ENCODE measurements around the gene TAF10. TPM values are rescaled to one million over a fixed set of nuclear protein-coding genes. Genes with fewer than 3 reads are reported as not detected.

Gene TAF10
- total and polyA plus RNA-seq, 8 donors, result 44.6 to 127 (median 61.4) TPM

DNA sequence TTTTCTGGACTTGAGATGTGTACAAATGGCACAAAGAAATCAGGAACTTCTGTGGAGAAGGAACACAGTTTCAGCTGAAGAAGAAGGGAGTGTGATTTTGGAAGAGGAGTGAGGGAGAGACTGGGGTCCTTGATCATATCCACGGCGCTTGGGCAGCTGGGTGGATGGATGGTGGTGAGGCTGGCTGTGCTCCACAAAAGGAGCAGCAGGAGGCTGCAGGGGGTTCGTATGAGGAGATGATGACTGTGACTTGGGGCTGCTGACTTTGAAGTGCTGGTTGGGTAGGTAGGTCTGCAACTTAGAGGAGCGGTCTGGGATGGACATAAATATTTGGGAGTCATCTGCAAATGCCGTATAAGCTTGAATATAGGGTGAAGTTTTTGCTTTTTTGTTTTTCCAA, 44.9 kb upstream of the TAF10 start:
- ATAC-seq, result no peak
- Histone ChIP-seq H3K27ac (no peak overlapping the region), H3K4me1 (peaks cover 0 to 9% of the 10 kb centered on the region in 2 donors), H3K36me3 (no peaks in the 10 kb centered on the region), H3K9me3 (no peaks in the 10 kb centered on the region), H3K4me3 (no peak overlapping the region), H3K27me3 (peaks cover 0 to 25% of the 10 kb centered on the region in 2 donors)
- TF ChIP-seq, protein P1, sequence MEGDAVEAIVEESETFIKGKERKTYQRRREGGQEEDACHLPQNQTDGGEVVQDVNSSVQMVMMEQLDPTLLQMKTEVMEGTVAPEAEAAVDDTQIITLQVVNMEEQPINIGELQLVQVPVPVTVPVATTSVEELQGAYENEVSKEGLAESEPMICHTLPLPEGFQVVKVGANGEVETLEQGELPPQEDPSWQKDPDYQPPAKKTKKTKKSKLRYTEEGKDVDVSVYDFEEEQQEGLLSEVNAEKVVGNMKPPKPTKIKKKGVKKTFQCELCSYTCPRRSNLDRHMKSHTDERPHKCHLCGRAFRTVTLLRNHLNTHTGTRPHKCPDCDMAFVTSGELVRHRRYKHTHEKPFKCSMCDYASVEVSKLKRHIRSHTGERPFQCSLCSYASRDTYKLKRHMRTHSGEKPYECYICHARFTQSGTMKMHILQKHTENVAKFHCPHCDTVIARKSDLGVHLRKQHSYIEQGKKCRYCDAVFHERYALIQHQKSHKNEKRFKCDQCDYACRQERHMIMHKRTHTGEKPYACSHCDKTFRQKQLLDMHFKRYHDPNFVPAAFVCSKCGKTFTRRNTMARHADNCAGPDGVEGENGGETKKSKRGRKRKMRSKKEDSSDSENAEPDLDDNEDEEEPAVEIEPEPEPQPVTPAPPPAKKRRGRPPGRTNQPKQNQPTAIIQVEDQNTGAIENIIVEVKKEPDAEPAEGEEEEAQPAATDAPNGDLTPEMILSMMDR (IDR thresholded peaks at IDR 0.05), result no peak
- intact Hi-C loops (cut with DNase I), result no loop called here
- DNase-seq, result no peak

DNA sequence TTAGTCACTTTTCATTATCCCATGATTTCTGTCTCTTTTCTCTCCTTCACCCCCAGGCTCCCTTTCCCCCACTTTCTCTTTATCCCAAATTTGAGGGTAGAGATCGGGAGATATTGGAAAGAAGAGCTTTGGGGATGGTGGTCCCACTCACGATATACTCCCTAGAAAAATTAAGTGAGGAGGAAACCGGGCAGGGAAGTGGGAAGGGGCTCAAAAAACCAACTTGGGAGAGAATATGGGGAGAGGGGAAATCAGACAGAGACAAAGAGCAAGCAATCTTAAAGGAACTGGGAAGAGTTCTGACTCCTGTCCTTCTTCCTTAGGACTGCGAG, 44.5 kb upstream of the TAF10 start:
- no peak overlapping the region for H3K27ac ChIP-seq
- H3K4me3 ChIP-seq, result peak overlapping the region in 1 of 2 donors; percentile 32
- intact Hi-C loops (cut with DNase I), result no loop called here

DNA sequence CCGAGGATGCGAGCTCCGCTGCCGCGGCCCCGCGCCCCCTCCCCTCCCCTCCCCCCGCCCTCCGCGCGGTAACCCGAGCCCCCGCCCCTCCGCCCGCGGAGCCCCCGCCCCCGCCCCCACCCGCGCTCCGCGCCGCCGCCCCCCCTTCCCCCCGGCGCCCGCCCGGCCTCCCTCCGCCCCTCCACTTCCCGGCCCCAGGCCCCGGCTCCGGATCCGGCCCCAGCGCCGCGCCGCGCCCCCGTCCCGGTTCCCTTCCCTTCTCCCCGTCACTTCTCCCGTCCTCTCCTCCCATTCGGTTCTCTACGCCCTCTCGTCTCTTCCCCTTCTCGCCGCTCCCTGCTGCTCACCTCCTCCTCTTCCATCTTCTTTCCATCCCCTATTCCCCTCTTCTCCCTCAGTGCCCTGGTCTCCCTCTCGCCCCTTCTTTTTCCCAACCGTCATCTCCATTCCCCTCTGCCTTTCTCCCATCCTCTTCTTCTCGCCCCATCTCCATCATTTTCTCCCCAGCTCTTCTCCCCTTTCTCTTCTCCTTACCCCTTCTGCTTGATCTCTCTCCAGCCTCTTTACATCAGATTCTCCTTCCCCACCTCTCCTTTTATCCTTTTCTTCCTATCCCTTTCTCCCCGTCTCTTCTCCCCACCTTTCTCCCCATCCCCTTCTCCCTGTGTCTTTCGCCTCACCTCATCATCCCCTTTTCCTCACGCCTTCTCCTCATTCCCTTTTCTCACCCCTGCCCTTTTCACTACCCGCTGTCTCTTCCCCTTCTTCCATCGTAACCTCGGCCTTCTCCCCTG, 44.0 kb upstream of the TAF10 start, which contains the start of gene DCHS1:
Gene DCHS1 (minus strand): TSS at position 20 of the 794 bp plus-strand sequence. CDS start 14,196 bp downstream, outside the sequence.
- H3K36me3 ChIP-seq, result no peaks in the 10 kb centered on the region
- no peaks in the 10 kb centered on the region for H3K9me3 ChIP-seq
- DNase-seq (peak in 3 of 4 donors; percentile 43 to 86 (median 60)), ATAC-seq (peak; percentile 51)
- H3K4me3 ChIP-seq, result peak within 1 kb of the TSS; percentile 24 to 32
- intact Hi-C loops (cut with DNase I), result no loop called here
- H3K27me3 ChIP-seq, result peaks cover 0 to 34% of the 10 kb centered on the region in 2 donors
- TF ChIP-seq, protein P1 (IDR thresholded peaks at IDR 0.05), result no peak
- H3K4me1 ChIP-seq, result peaks cover 0 to 9% of the 10 kb centered on the region in 2 donors
- peak within 1 kb of the TSS; percentile 56 to 62 for H3K27ac ChIP-seq

More for the DNA sequence above, 44.5 kb upstream of the TAF10 start:
- Histone ChIP-seq H3K4me1 (peaks cover 0 to 9% of the 10 kb centered on the region in 2 donors), H3K9me3 (no peaks in the 10 kb centered on the region), H3K36me3 (no peaks in the 10 kb centered on the region), H3K27me3 (peaks cover 0 to 29% of the 10 kb centered on the region in 2 donors)
- ATAC-seq (no peak), DNase-seq (no peak)
- TF ChIP-seq, protein P1 (IDR thresholded peaks at IDR 0.05), result no peak

DNA sequence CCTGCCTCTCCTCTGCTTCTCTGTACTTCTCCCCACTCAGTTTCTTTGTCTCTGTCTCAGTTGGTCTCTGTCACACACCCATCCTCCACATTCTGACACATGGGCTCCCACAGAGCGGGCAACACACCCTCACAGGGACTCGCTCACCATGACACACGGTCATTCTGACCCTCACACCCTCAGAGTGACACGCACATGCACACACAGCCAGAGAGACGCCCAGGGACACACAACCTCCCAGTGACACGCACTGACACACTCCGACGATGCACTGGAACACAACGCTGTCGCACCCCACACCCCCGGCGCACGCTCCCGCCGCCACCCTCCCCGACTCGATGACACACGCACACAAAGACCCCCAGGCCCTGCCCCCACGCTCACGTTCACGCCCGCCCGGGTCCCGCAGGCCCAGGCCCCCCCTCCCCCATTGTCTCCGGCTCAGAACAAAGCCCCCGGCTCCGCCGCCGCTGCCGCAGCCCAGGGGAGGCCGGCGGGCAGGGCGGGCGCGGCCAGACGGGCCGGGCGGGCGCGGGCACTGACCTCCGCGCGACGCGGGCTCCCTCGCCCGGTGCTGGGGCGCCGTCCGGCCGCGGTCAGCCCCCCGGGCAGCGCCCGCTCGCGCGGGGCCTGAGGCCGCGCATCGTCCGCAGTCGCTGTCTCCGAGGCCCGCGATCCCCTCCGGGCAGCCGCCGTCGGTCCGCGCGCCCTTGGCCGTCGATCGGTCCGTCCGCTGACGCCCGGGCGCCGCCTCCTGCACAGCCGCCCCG, 43.2 kb upstream of the TAF10 start:
- H3K27ac ChIP-seq, result peak overlapping the region; percentile 44 to 55
- no peaks in the 10 kb centered on the region for H3K36me3 ChIP-seq
- peak; percentile 56 for ATAC-seq
- H3K4me3 ChIP-seq, result peak overlapping the region; percentile 22 to 32
- intact Hi-C loops (cut with DNase I), result no loop called here
- TF ChIP-seq, protein P1 (IDR thresholded peaks at IDR 0.05), result no peak
- H3K9me3 ChIP-seq, result no peaks in the 10 kb centered on the region
- peaks cover 0 to 34% of the 10 kb centered on the region in 2 donors for H3K27me3 ChIP-seq
- H3K4me1 ChIP-seq, result peaks cover 0 to 9% of the 10 kb centered on the region in 2 donors
- DNase-seq, result peak in 2 of 4 donors; percentile 47 to 84

Data from left lung (tissue), 10 donors.